DND-41 (cell line): ENCODE measurements around the gene SCAND1.

Experiments
- ATAC-seq: fragments of 200-7000 bp; cut with Tn5 transposase; 3 replicates; pipeline ENCODE4 v1.9.1; 2021; ENCODE audit warnings: low read depth; ENCODE audit not compliant: insufficient read depth
- DNase-seq: peaks from one replicate; pipeline ENCODE4 v3.0.0-alpha.2; 2020
- H2AFZ ChIP-seq: 2 replicates; pipeline ENCODE4 v1.6.0; 2012; ENCODE audit warnings: low read depth, low read length
- H3K27ac ChIP-seq: 2 replicates; pipeline ENCODE4 v1.5.1; 2012; ENCODE audit warnings: low read length, inconsistent platforms
- H3K27me3 ChIP-seq: fragments of 200-600 bp; sonication (generic); 2 replicates; pipeline ENCODE4 v1.6.0; 2012; ENCODE audit warnings: low read length, mild to moderate bottlenecking, inconsistent platforms; ENCODE audit not compliant: insufficient read depth, poor library complexity
- H3K36me3 ChIP-seq: 2 replicates; pipeline ENCODE4 v1.5.1; 2012; ENCODE audit warnings: low read length, inconsistent platforms; ENCODE audit not compliant: insufficient read depth
- H3K4me1 ChIP-seq: 2 replicates; pipeline ENCODE4 v1.5.1; 2012; ENCODE audit warnings: mild to moderate bottlenecking, low read length; ENCODE audit not compliant: insufficient read depth
- H3K4me2 ChIP-seq: 2 replicates; pipeline ENCODE4 v1.6.0; 2012; ENCODE audit warnings: mild to moderate bottlenecking, moderate library complexity, low read length, inconsistent platforms; ENCODE audit not compliant: insufficient read depth
- H3K4me3 ChIP-seq, 2 experiments: fragments of 200-600 bp in 1 of 2; shearing (Covaris generic) in 1 of 2; 2 replicates each; pipeline ENCODE4 v1.5.1; 2012 to 2016; ENCODE audit warnings: inconsistent platforms in 2 of 2, low read length in 2 of 2, mild to moderate bottlenecking in 2 of 2, low read depth in 1 of 2, moderate library complexity in 1 of 2
- H3K79me2 ChIP-seq: 2 replicates; pipeline ENCODE4 v1.6.0; 2012; ENCODE audit warnings: low read length, inconsistent platforms; ENCODE audit not compliant: insufficient read depth
- H3K9ac ChIP-seq: 2 replicates; pipeline ENCODE4 v1.6.0; 2012; ENCODE audit warnings: low read depth, mild to moderate bottlenecking, inconsistent platforms, low read length, moderate library complexity
- H3K9me3 ChIP-seq: 2 replicates; pipeline ENCODE4 v1.5.1; 2012; ENCODE audit warnings: low read length, moderate library complexity, mild to moderate bottlenecking, inconsistent platforms; ENCODE audit not compliant: insufficient read depth, severe bottlenecking
- H4K20me1 ChIP-seq: 2 replicates; pipeline ENCODE4 v1.6.0; 2012; ENCODE audit warnings: low read length; ENCODE audit not compliant: insufficient read depth
- CTCF ChIP-seq: IDR thresholded peaks from 2 replicates; pipeline ENCODE4 v1.5.1; 2012; ENCODE audit warnings: borderline replicate concordance, low read length, moderate library complexity, mild to moderate bottlenecking; ENCODE audit not compliant: poor library complexity, severe bottlenecking; ENCODE audit errors: extremely low read depth
- EZH2 ChIP-seq: IDR thresholded peaks from 3 replicates; pipeline ENCODE4 v1.6.1; 2012; ENCODE audit warnings: borderline replicate concordance, low read depth, mild to moderate bottlenecking, moderate library complexity, low read length, inconsistent platforms; ENCODE audit not compliant: severe bottlenecking

Gene SCAND1

GRCh38 chr20:35974256-35974655 is 20.0 kb upstream of the SCAND1 start:
- no peaks in the 10 kb centered on the region for H3K79me2 ChIP-seq
- H3K9ac ChIP-seq, result no peak overlapping the region
- no peak overlapping the region for H3K4me2 ChIP-seq

GRCh38 chr20:35972462-35972861 is 18.2 kb upstream of the SCAND1 start:
- ATAC-seq, result no peak

More at GRCh38 chr20:35974256-35974655, 20.0 kb upstream of the SCAND1 start:
- DNase-seq, result no peak
- Histone ChIP-seq H2AFZ (no peak overlapping the region), H4K20me1 (no peaks in the 10 kb centered on the region), H3K27me3 (peaks cover 3% of the 10 kb centered on the region), H3K4me1 (no peaks in the 10 kb centered on the region), H3K4me3 (no peak overlapping the region), H3K36me3 (no peaks in the 10 kb centered on the region), H3K27ac (no peak overlapping the region), H3K9me3 (no peaks in the 10 kb centered on the region)
- TF ChIP-seq EZH2, result no peak
- no peak for TF ChIP-seq CTCF
- no peak for ATAC-seq

GRCh38 chr20:35971981-35972380 is 17.7 kb upstream of the SCAND1 start:
- no peak overlapping the region for H3K4me3 ChIP-seq
- TF ChIP-seq CTCF (no peak), EZH2 (no peak)
- H4K20me1 ChIP-seq, result no peaks in the 10 kb centered on the region
- H3K27me3 ChIP-seq, result peaks cover 3% of the 10 kb centered on the region
- H3K4me2 ChIP-seq, result no peak overlapping the region
- H3K27ac ChIP-seq, result no peak overlapping the region
- H3K9ac ChIP-seq, result no peak overlapping the region
- no peaks in the 10 kb centered on the region for H3K36me3 ChIP-seq
- no peak overlapping the region for H2AFZ ChIP-seq
- no peaks in the 10 kb centered on the region for H3K4me1 ChIP-seq
- ATAC-seq (no peak), DNase-seq (no peak)
- no peaks in the 10 kb centered on the region for H3K9me3 ChIP-seq
- no peaks in the 10 kb centered on the region for H3K79me2 ChIP-seq

More at GRCh38 chr20:35972462-35972861, 18.2 kb upstream of the SCAND1 start:
- TF ChIP-seq CTCF, result no peak
- TF ChIP-seq EZH2, result no peak
- Histone ChIP-seq H4K20me1 (no peaks in the 10 kb centered on the region), H3K4me3 (no peak overlapping the region), H3K79me2 (no peaks in the 10 kb centered on the region), H3K9ac (no peak overlapping the region), H2AFZ (no peak overlapping the region), H3K36me3 (no peaks in the 10 kb centered on the region), H3K4me1 (no peaks in the 10 kb centered on the region), H3K27me3 (peaks cover 3% of the 10 kb centered on the region), H3K9me3 (no peaks in the 10 kb centered on the region), H3K27ac (no peak overlapping the region), H3K4me2 (no peak overlapping the region)
- DNase-seq, result no peak

GRCh38 chr20:35968930-35969329 is 14.6 kb upstream of the SCAND1 start:
- Histone ChIP-seq H3K9ac (no peak overlapping the region), H3K4me1 (no peaks in the 10 kb centered on the region), H3K27me3 (peaks cover 3% of the 10 kb centered on the region), H3K9me3 (no peaks in the 10 kb centered on the region), H3K36me3 (no peaks in the 10 kb centered on the region), H3K79me2 (no peaks in the 10 kb centered on the region), H4K20me1 (no peaks in the 10 kb centered on the region), H3K4me2 (no peak overlapping the region), H3K27ac (no peak overlapping the region), H2AFZ (no peak overlapping the region), H3K4me3 (no peak overlapping the region)
- no peak for DNase-seq
- no peak for ATAC-seq
- TF ChIP-seq CTCF (no peak), EZH2 (no peak)
